ENCODE results near the gene NCEH1. TPM values are rescaled to one million over a fixed set of nuclear protein-coding genes. Genes with fewer than 3 reads are reported as not detected.
A peak's percentile ranks its signal among the peaks of the same experiment; 100 is the strongest.

NCEH1 gene
- total and polyA plus RNA-seq, 10 donors, result 3.8 to 30.7 (median 16.9) TPM

DNA sequence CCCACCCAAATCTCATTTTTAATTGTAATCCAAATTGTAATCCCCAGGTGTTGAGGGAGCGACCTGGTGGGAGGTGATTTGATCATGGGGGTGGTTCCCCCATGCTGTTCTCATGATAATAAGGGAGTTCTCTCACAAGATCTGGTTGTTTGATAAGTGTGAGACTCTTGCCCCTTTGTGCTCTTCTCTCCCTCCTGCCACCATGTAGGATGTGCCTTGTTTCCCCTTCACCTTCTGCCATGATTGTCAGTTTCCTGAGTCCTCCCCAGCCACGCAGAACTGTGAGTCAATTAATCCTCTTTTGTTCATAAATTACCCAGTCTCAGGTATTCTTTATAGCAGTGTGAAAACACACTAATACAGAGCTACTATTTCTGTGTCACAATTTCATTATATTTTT lies 88.7 kb downstream of the NCEH1 start:
- intact Hi-C loops (cut with DNase I; ENCODE audit: low total_unique reads), result no loop called here
- H3K4me3 ChIP-seq, result no peak overlapping the region
- H3K36me3 ChIP-seq, result no peaks in the 10 kb centered on the region
- H3K27me3 ChIP-seq (replicated peaks in 1 of 7), result no peaks in the 10 kb centered on the region
- no peak for DNase-seq
- TF ChIP-seq POLR2AphosphoS5 (IDR thresholded peaks at IDR 0.05) (no peak), POLR2A (IDR thresholded peaks at IDR 0.05) (no peak)
- TF ChIP-seq, protein P1, sequence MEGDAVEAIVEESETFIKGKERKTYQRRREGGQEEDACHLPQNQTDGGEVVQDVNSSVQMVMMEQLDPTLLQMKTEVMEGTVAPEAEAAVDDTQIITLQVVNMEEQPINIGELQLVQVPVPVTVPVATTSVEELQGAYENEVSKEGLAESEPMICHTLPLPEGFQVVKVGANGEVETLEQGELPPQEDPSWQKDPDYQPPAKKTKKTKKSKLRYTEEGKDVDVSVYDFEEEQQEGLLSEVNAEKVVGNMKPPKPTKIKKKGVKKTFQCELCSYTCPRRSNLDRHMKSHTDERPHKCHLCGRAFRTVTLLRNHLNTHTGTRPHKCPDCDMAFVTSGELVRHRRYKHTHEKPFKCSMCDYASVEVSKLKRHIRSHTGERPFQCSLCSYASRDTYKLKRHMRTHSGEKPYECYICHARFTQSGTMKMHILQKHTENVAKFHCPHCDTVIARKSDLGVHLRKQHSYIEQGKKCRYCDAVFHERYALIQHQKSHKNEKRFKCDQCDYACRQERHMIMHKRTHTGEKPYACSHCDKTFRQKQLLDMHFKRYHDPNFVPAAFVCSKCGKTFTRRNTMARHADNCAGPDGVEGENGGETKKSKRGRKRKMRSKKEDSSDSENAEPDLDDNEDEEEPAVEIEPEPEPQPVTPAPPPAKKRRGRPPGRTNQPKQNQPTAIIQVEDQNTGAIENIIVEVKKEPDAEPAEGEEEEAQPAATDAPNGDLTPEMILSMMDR (IDR thresholded peaks at IDR 0.05 in 8 of 11, conservative IDR thresholded peaks at IDR 0.05 in 3 of 11), result no peak
- peaks cover 0 to 3% (median 0%) of the 10 kb centered on the region in 8 donors for H3K9me3 ChIP-seq
- WGBS, 5 donors, result 56 to 66% (median 62%) methylated on average over 2 of the region's 2 CpGs
- peaks cover 0 to 14% (median 2%) of the 10 kb centered on the region in 6 donors for H3K4me1 ChIP-seq
- no peak overlapping the region for H3K27ac ChIP-seq

DNA sequence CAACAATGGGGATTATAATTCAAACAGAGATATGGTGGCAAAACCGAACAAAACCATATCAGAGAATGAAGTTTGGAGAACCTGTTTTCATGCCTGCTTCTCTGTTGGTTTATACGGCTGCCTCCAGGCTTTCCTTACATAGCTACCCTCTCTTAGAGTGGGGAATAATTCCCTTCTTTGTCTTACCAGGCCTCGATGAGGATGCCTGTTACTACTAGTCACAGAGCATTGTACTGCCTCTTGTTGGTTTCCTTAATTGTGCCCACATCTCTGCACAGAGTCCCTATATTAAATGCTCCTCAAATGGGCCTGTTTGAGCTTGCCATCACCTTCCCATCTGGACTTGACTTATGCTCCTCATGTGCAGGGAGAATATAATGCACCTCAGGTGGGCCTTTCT lies 92.9 kb downstream of the NCEH1 start:
- peaks cover 0 to 19% (median 13%) of the 10 kb centered on the region in 8 donors for H3K9me3 ChIP-seq
- TF ChIP-seq POLR2AphosphoS5 (IDR thresholded peaks at IDR 0.05) (no peak), POLR2A (IDR thresholded peaks at IDR 0.05) (no peak)
- TF ChIP-seq, protein P1 (IDR thresholded peaks at IDR 0.05 in 8 of 11, conservative IDR thresholded peaks at IDR 0.05 in 3 of 11), result no peak
- no peak for DNase-seq
- no peaks in the 10 kb centered on the region for H3K36me3 ChIP-seq
- H3K27me3 ChIP-seq (replicated peaks in 1 of 7), result no peaks in the 10 kb centered on the region
- no peak overlapping the region for H3K27ac ChIP-seq
- peaks cover 4 to 21% (median 12%) of the 10 kb centered on the region in 6 donors for H3K4me1 ChIP-seq
- H3K4me3 ChIP-seq, result no peak overlapping the region
- WGBS, 5 donors, result 75 to 94% (median 80%) methylated on average over 3 of the region's 3 CpGs
- intact Hi-C loops (cut with DNase I; ENCODE audit: low total_unique reads), result no loop called here

DNA sequence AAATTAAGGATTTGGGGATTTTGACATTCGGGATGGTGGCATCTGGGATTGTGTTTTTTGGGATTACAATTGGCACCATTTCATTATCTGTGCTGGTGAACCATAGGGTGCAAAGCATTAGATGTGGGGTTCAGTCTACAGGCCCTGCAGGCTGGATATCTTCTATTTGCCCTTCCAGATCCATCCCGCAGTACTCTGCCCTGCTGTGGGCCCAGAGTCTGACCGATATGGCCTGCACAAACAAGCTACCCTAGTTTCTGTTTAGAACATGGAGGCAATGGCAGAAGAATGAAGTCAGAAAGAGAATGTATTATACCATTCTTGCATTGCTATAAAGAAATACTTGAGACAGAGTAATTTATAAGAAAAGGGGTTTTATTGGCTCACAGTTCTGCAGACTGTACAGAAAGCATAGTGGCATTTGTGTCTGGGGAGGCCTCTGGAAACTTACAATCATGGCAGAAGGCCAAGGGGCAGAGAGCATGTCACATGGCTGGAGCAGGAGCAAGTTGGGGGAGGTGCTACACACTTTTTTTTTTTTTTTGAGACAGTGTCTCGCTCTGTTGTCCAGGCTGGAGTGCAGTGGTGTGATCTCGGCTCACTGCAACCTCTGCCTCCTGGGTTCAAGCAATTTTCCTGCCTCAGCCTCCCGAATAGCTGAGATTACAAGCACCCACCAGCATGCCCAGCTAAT lies 93.7 kb downstream of the NCEH1 start:
- no peak for DNase-seq
- no peaks in the 10 kb centered on the region for H3K36me3 ChIP-seq
- WGBS, 5 donors, result 88 to 98% (median 90%) methylated on average over 6 of the region's 6 CpGs
- no peak overlapping the region for H3K4me3 ChIP-seq
- peaks cover 0 to 22% (median 13%) of the 10 kb centered on the region in 8 donors for H3K9me3 ChIP-seq
- peak overlapping the region in 1 of 8 donors; percentile 23 for H3K27ac ChIP-seq
- H3K4me1 ChIP-seq, result peaks cover 4 to 16% (median 11%) of the 10 kb centered on the region in 6 donors
- H3K27me3 ChIP-seq (replicated peaks in 1 of 7), result no peaks in the 10 kb centered on the region
- TF ChIP-seq POLR2A (IDR thresholded peaks at IDR 0.05) (no peak), POLR2AphosphoS5 (IDR thresholded peaks at IDR 0.05) (no peak)
- TF ChIP-seq, protein P1 (IDR thresholded peaks at IDR 0.05 in 8 of 11, conservative IDR thresholded peaks at IDR 0.05 in 3 of 11), result no peak
- intact Hi-C loops (cut with DNase I; ENCODE audit: low total_unique reads), result no loop called here

DNA sequence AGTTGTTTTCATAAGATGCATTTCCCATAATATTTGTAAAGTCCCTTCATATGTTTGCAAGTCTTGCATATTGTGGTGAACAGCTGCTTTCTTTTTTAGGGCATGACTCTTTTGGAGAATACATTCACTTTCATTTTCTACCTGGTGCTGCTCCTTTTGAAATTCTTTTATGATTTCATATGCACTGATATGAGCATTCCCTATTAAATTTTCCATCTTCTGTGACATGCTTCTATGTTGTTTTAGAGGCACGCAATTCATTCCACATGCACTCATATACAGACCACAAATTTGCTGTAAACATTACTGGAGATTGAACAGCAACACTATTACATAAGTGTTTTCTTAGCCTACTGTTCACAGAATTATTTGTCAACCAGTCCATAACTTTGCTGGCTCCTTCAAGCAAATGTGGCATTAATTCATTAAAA lies 94.8 kb downstream of the NCEH1 start:
- TF ChIP-seq, protein P1 (IDR thresholded peaks at IDR 0.05 in 8 of 11, conservative IDR thresholded peaks at IDR 0.05 in 3 of 11), result no peak
- TF ChIP-seq POLR2A (IDR thresholded peaks at IDR 0.05), result no peak
- TF ChIP-seq POLR2AphosphoS5 (IDR thresholded peaks at IDR 0.05), result no peak
- H3K27ac ChIP-seq, result peak overlapping the region in 4 of 8 donors; percentile 2 to 37 (median 12)
- 31 to 60% (median 41%) methylated on average over 1 of the region's 1 CpG for WGBS, 5 donors

More for the DNA sequence above, 94.8 kb downstream of the NCEH1 start:
- peaks cover 0 to 22% (median 14%) of the 10 kb centered on the region in 8 donors for H3K9me3 ChIP-seq
- no peak for DNase-seq
- intact Hi-C loops (cut with DNase I; ENCODE audit: low total_unique reads), result no loop called here
- no peak overlapping the region for H3K4me3 ChIP-seq
- no peaks in the 10 kb centered on the region for H3K27me3 ChIP-seq (replicated peaks in 1 of 7)
- peaks cover 4 to 16% (median 11%) of the 10 kb centered on the region in 6 donors for H3K4me1 ChIP-seq
- no peaks in the 10 kb centered on the region for H3K36me3 ChIP-seq

Measured in spleen (tissue), 11 donors.